OCI-M1 (cell line): Measurements from ENCODE around the gene TRIM5.

Experiments used
- DNase-seq: peaks from one replicate; lab custom pipeline; 2025; lab: John Stamatoyannopoulos, UW

Gene TRIM5

GRCh38 chr11:5624489-5625279, 60.2 kb downstream of the TRIM5 start, which contains the start of gene TRIM34:
Gene TRIM34, plus strand, starts transcription at chr11:5625001. Its CDS starts 7,331 bp downstream, at chr11:5632332.
- peak; percentile 93 for DNase-seq

- no peak for DNase-seq
Observed at GRCh38 chr11:5622802-5623201, 62.1 kb downstream of the TRIM5 start.

- no peak for DNase-seq
Observed at GRCh38 chr11:5621580-5621979, 63.3 kb downstream of the TRIM5 start.

GRCh38 chr11:5620651-5621521, 64.0 kb downstream of the TRIM5 start:
- no peak for DNase-seq

- no peak for DNase-seq
Observed at GRCh38 chr11:5618807-5619206, 66.1 kb downstream of the TRIM5 start.
